ENCODE results near the gene TTLL4. TPM values are rescaled to one million over a fixed set of nuclear protein-coding genes. Genes with fewer than 3 reads are reported as not detected.

TTLL4 gene
- total RNA-seq, 2 experiments from 2014 or later: 30.1 to 32.1 TPM

- Mint-ChIP-seq H3K36me3 (peaks cover 2% of the 10 kb centered on the region), H3K9me3 (no peaks in the 10 kb centered on the region), H3K27me3 (no peaks in the 10 kb centered on the region), H3K27ac (no peak overlapping the region), H3K4me3 (no peak overlapping the region), H3K4me1 (ENCODE audit: low read depth) (peaks cover 24% of the 10 kb centered on the region)
- intact Hi-C loops (cut with micrococcal nuclease): loop anchor here (10.0 kb wide), 1 partner anchor 459 kb away; the partner anchor contains the start of genes CNPPD1, RETREG2 and SLC23A3
- POLR2A ChIA-PET: no interaction called here
- CTCF ChIA-PET: interaction anchor here (0.6 kb wide), 1 partner anchor 253 kb away, joined by 3 read pairs; no protein-coding TSS in a partner anchor
- DNase-seq: no peak
Observed at GRCh38 chr2:218716070-218716469, 5.4 kb downstream of the TTLL4 start.

GRCh38 chr2:218717262-218717661 is 6.6 kb downstream of the TTLL4 start:
- CTCF ChIA-PET: interaction anchor here (1.3 to 1.5 kb wide), 3 partner anchors 9 to 131 kb away, joined by 4 to 11 read pairs (median 4); no protein-coding TSS in a partner anchor

GRCh38 chr2:218718058-218718457 is 7.4 kb downstream of the TTLL4 start:
- CTCF ChIA-PET: interaction anchor here (1.3 to 1.5 kb wide), 2 partner anchors 8 to 130 kb away, joined by 4 to 11 read pairs; no protein-coding TSS in a partner anchor

More at GRCh38 chr2:218717262-218717661, 6.6 kb downstream of the TTLL4 start:
- peaks cover 2% of the 10 kb centered on the region for H3K36me3 Mint-ChIP-seq
- no peak overlapping the region for H3K4me3 Mint-ChIP-seq
- H3K27me3 Mint-ChIP-seq: no peaks in the 10 kb centered on the region
- DNase-seq: no peak
- no peak overlapping the region for H3K27ac Mint-ChIP-seq
- intact Hi-C loops (cut with micrococcal nuclease): loop anchor here (1.0 to 10.0 kb wide), 2 partner anchors 447 to 458 kb away; partner anchors contain the start of genes AAMP, CNPPD1, PNKD and RETREG2
- POLR2A ChIA-PET: no interaction called here
- H3K4me1 Mint-ChIP-seq (ENCODE audit: low read depth): peaks cover 16% of the 10 kb centered on the region
- no peaks in the 10 kb centered on the region for H3K9me3 Mint-ChIP-seq

DNA sequence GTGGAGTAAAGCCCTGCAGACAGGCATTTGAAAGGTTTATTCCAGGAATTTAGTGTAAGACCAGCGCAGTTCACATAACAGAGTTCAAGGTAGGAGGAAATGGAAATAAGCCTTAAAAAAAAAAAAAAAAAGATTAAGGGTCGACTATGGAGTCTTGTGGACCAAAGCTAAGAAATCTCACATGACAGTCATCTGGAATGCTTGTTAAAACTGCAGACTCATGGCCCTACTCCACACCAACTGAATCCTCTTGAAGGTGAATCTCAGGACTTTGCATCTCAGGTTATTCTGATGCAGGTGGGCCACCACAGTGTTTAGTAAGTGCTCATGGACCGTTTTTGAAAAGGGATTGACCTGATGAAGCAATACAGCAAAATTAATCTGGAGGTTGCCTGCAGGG is 8.8 kb downstream of the TTLL4 start:
- ChIA-PET POLR2A (interaction anchor here (0.7 kb wide), 1 partner anchor 436 kb away, joined by 3 read pairs; no protein-coding TSS in a partner anchor), CTCF (no interaction called here)
- H3K27me3 Mint-ChIP-seq: no peaks in the 10 kb centered on the region
- peaks cover 26% of the 10 kb centered on the region for H3K4me1 Mint-ChIP-seq (ENCODE audit: low read depth)
- intact Hi-C loops (cut with micrococcal nuclease): loop anchor here (10.0 kb wide), 1 partner anchor 455 kb away; the partner anchor contains the start of genes CNPPD1, RETREG2 and SLC23A3
- H3K36me3 Mint-ChIP-seq: peaks cover 4% of the 10 kb centered on the region
- DNase-seq: no peak
- no peak overlapping the region for H3K27ac Mint-ChIP-seq
- H3K9me3 Mint-ChIP-seq: peaks cover 2% of the 10 kb centered on the region
- no peak overlapping the region for H3K4me3 Mint-ChIP-seq

More at GRCh38 chr2:218718058-218718457, 7.4 kb downstream of the TTLL4 start:
- intact Hi-C loops (cut with micrococcal nuclease): loop anchor here (10.0 kb wide), 1 partner anchor 457 kb away; the partner anchor contains the start of genes CNPPD1, RETREG2 and SLC23A3
- H3K27ac Mint-ChIP-seq: no peak overlapping the region
- DNase-seq: no peak
- no peaks in the 10 kb centered on the region for H3K27me3 Mint-ChIP-seq
- H3K4me1 Mint-ChIP-seq (ENCODE audit: low read depth): peaks cover 24% of the 10 kb centered on the region
- no peak overlapping the region for H3K4me3 Mint-ChIP-seq
- H3K9me3 Mint-ChIP-seq: no peaks in the 10 kb centered on the region
- POLR2A ChIA-PET: no interaction called here
- peaks cover 2% of the 10 kb centered on the region for H3K36me3 Mint-ChIP-seq

DNA sequence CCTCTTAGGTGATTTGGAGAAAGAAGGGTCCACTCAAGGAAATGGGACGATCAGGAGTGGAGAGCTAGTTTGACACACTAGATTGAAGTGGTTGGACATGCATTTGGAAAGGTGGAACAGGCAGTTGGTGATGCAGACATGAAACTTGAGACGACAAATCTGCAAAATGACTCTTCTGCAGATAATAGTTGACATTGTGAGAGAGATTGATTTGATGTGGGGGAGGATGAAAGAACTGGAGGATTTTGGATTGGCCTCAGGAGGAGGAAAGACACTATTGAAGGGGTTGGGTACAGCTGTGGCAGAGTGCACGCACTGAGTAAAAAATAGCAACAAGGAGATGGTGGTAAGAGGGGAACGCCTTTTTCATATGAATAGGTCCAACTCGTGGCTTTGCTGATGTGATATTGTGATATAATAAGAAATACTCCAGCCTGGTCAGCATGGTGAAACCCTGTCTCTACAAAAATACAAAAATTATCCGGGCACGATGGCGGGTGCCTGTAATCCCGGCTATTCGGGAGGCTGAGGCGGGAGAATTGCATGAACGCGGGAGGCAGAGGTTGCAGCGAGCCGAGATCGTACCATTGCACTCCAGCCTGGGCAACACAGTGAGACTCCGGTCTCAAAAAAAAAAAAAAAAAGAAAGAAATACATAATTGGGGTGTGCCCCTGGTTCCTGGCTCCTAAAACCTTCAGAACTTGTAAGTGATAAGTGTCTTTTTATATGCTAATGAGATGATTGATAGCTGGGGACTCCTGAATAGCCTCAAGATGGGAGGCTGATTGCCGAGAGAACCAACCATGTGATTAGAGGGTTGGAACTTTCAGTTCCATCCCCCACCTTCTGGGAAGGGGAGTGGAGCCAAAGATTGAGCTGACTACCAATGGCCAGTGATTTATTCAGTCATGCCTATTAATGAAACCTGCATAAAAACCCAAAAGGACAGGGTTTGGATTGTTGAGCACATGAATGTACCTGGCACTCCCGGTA is 9.7 kb downstream of the TTLL4 start:
- Mint-ChIP-seq H3K4me3 (no peak overlapping the region), H3K36me3 (peaks cover 4% of the 10 kb centered on the region), H3K27ac (no peak overlapping the region), H3K9me3 (peaks cover 2% of the 10 kb centered on the region), H3K27me3 (no peaks in the 10 kb centered on the region), H3K4me1 (ENCODE audit: low read depth) (peaks cover 27% of the 10 kb centered on the region)
- ChIA-PET CTCF (no interaction called here), POLR2A (interaction anchor here (0.7 kb wide), 1 partner anchor 437 kb away, joined by 3 read pairs; no protein-coding TSS in a partner anchor)
- intact Hi-C loops (cut with micrococcal nuclease): no loop called here
- no peak for DNase-seq

- Mint-ChIP-seq H3K27ac (no peak overlapping the region), H3K36me3 (peaks cover 8% of the 10 kb centered on the region), H3K4me1 (ENCODE audit: low read depth) (peaks cover 27% of the 10 kb centered on the region), H3K27me3 (no peaks in the 10 kb centered on the region), H3K4me3 (no peak overlapping the region), H3K9me3 (peaks cover 10% of the 10 kb centered on the region)
- POLR2A ChIA-PET: no interaction called here
- intact Hi-C loops (cut with micrococcal nuclease): no loop called here
- CTCF ChIA-PET: interaction anchor here (0.6 to 2.6 kb wide), 6 partner anchors 11 to 550 kb away, joined by 3 to 20 read pairs (median 4); no protein-coding TSS in a partner anchor
- DNase-seq: no peak
Observed at GRCh38 chr2:218721488-218721887, 10.9 kb downstream of the TTLL4 start.

DNA sequence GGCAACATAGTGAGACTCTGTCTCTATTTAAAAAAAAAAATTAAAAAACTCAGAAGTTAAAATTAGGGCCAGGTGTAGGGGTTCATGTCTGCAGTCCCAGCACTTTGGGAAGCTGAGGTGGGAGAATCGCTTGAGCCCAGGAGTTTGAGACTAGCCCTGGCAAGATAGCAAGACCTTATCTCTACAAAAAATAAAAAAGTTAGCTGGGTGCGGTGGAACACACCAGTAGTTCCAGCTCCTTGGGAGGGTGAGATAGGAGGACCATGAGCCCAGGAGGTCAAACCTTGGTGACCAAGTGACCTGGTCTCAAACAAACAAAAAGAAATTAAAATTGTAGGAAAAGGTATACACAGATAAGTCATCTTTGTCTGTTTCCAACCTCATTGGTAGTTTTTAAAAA is 11.3 kb downstream of the TTLL4 start:
- no peaks in the 10 kb centered on the region for H3K27me3 Mint-ChIP-seq
- peaks cover 23% of the 10 kb centered on the region for H3K4me1 Mint-ChIP-seq (ENCODE audit: low read depth)
- ChIA-PET CTCF (interaction anchor here (0.7 to 2.6 kb wide), 8 partner anchors 11 to 177 kb away, joined by 3 to 20 read pairs (median 4); no protein-coding TSS in a partner anchor), POLR2A (interaction anchor here (1.2 kb wide), 1 partner anchor 62 kb away, joined by 3 read pairs; the partner anchor contains the start of genes BCS1L and ZNF142)
- peaks cover 10% of the 10 kb centered on the region for H3K9me3 Mint-ChIP-seq
- peaks cover 8% of the 10 kb centered on the region for H3K36me3 Mint-ChIP-seq
- H3K27ac Mint-ChIP-seq: no peak overlapping the region
- intact Hi-C loops (cut with micrococcal nuclease): no loop called here
- no peak overlapping the region for H3K4me3 Mint-ChIP-seq
- DNase-seq: no peak

- intact Hi-C loops (cut with micrococcal nuclease): no loop called here
- POLR2A ChIA-PET: interaction anchor here (1.2 kb wide), 1 partner anchor 63 kb away, joined by 3 read pairs; the partner anchor contains the start of genes BCS1L and ZNF142
- H3K36me3 Mint-ChIP-seq: peaks cover 11% of the 10 kb centered on the region
Observed at GRCh38 chr2:218722419-218722818, 11.8 kb downstream of the TTLL4 start.

DNA sequence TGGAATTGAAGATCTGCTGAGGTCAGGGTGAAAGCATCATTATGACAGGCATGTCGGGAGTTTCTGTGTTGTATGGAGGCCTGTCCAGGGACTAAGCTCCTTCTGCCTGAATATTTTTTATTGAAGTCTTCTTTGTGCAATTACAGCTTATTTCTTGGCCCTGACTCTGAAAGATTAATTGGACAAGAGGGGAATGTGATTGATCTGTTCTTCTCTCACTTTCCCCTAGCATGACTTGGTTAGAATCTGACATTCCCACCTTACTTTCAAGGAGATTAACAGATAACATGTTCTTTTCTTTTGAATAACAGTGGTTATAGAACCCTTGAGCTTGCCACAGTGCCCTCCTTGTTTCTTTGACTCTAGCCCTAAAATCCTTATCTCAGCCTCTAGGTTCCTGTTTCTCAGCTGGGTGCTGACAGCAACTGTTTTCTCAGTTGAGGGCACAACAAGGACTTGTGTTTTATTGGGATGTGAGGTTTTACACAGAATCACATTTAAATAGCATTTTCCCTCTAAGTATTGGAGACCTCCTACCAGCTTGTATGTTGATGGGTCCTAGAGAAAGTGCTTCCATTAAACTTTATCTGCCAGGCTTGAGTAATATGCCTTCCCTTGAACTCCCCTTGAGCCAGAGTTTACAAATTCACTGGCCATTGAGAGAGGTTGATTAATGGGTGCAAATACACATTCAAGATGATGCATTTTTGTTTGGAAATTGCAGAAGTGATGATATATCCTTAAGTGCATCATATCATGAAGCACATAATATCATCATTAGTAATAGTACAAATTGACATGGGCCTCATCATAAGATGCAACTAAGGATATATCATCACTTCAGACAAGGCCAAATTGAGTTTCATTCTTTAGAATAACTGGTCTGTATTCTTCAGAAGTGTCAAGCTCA is 12.5 kb downstream of the TTLL4 start:
- H3K27me3 Mint-ChIP-seq: no peaks in the 10 kb centered on the region
- intact Hi-C loops (cut with micrococcal nuclease): no loop called here
- H3K4me1 Mint-ChIP-seq (ENCODE audit: low read depth): peaks cover 20% of the 10 kb centered on the region
- ChIA-PET CTCF (interaction anchor here (0.6 to 2.6 kb wide), 8 partner anchors 35 to 257 kb away, joined by 3 to 20 read pairs (median 4); no protein-coding TSS in a partner anchor), POLR2A (interaction anchor here (0.6 to 1.2 kb wide), 2 partner anchors 10 to 63 kb away, joined by 3 read pairs; partner anchors contain the start of genes BCS1L and ZNF142)
- H3K4me3 Mint-ChIP-seq: no peak overlapping the region
- H3K36me3 Mint-ChIP-seq: peaks cover 14% of the 10 kb centered on the region
- no peak for DNase-seq
- H3K9me3 Mint-ChIP-seq: peaks cover 16% of the 10 kb centered on the region
- H3K27ac Mint-ChIP-seq: no peak overlapping the region

More at GRCh38 chr2:218722419-218722818, 11.8 kb downstream of the TTLL4 start:
- Mint-ChIP-seq H3K9me3 (peaks cover 13% of the 10 kb centered on the region), H3K4me1 (ENCODE audit: low read depth) (peaks cover 19% of the 10 kb centered on the region), H3K27me3 (no peaks in the 10 kb centered on the region), H3K27ac (no peak overlapping the region), H3K4me3 (no peak overlapping the region)
- DNase-seq: no peak
- CTCF ChIA-PET: interaction anchor here (0.7 to 2.6 kb wide), 10 partner anchors 10 to 176 kb away, joined by 3 to 20 read pairs (median 4); no protein-coding TSS in a partner anchor

GRCh38 chr2:218726004-218726574 is 15.5 kb downstream of the TTLL4 start:
- POLR2A ChIA-PET: no interaction called here
- intact Hi-C loops (cut with micrococcal nuclease): no loop called here
- CTCF ChIA-PET: interaction anchor here (0.7 to 3.9 kb wide), 6 partner anchors 9 to 166 kb away, joined by 3 to 62 read pairs (median 6); no protein-coding TSS in a partner anchor
- H3K27me3 Mint-ChIP-seq: no peaks in the 10 kb centered on the region
- no peak for DNase-seq
- no peak overlapping the region for H3K4me3 Mint-ChIP-seq
- H3K27ac Mint-ChIP-seq: no peak overlapping the region
- peaks cover 14% of the 10 kb centered on the region for H3K36me3 Mint-ChIP-seq
- peaks cover 16% of the 10 kb centered on the region for H3K9me3 Mint-ChIP-seq
- peaks cover 20% of the 10 kb centered on the region for H3K4me1 Mint-ChIP-seq (ENCODE audit: low read depth)
